Activated B cell treated with CpG ODN at 0.5 μM for 24 hours (primary cell): ENCODE data around the gene CTSC. TPM values are rescaled to one million over a fixed set of nuclear protein-coding genes. Genes with fewer than 3 reads are reported as not detected.

Experiments
- ATAC-seq: fragments of 200-7000 bp; cut with Tn5 transposase; one replicate; pipeline ENCODE4 v1.10.0; 2021; ENCODE audit warnings: low read depth, mild to moderate bottlenecking, moderate library complexity
- CTCF ChIA-PET: fragments of 350-600 bp; sonication (Branson Sonifier 250); formaldehyde crosslinking; loops from one replicate; lab custom pipeline; 2021; ENCODE audit warnings: antibody characterized with exemption; lab: Charles Lee
- POLR2A ChIA-PET: fragments of 350-600 bp; sonication (Branson Sonifier 250); formaldehyde crosslinking; loops from one replicate; lab custom pipeline; 2021; ENCODE audit warnings: antibody characterized with exemption; lab: Charles Lee
- DNase-seq: peaks from one replicate; pipeline ENCODE4 v3.0.0; 2022
- H3K27ac Mint-ChIP-seq: one replicate; pipeline ENCODE4 v1.8.0; 2020; ENCODE audit warnings: mixed read lengths
- H3K27me3 Mint-ChIP-seq: one replicate; pipeline ENCODE4 v1.8.0; 2021; ENCODE audit warnings: mixed read lengths
- H3K36me3 Mint-ChIP-seq: one replicate; pipeline ENCODE4 v1.8.0; 2021; ENCODE audit warnings: low read depth, mixed read lengths
- H3K4me1 Mint-ChIP-seq: one replicate; pipeline ENCODE4 v1.8.0; 2021; ENCODE audit warnings: mixed read lengths
- H3K4me3 Mint-ChIP-seq: one replicate; pipeline ENCODE4 v1.8.0; 2020; ENCODE audit warnings: mild to moderate bottlenecking, mixed read lengths
- H3K9me3 Mint-ChIP-seq: one replicate; pipeline ENCODE4 v1.8.0; 2020; ENCODE audit warnings: mixed read lengths
- CTCF ChIP-seq: fragments of 200-600 bp; IDR thresholded peaks from one replicate; pipeline ENCODE4 v1.8.0; 2022; ENCODE audit warnings: antibody characterized with exemption, mild to moderate bottlenecking
- intact Hi-C: fragments of 100-400 bp; cut with micrococcal nuclease; formaldehyde crosslinking; loops from one replicate; pipeline ENCODE4 v1.15.1; 2024
- total RNA-seq: library from RNA; stranded (reverse); gene quantifications from 2 replicates; pipeline ENCODE4 v1.2.3, GENCODE V29; 2022

Gene CTSC
- total RNA-seq, 1 donor from 2014 or later, result 31.2 TPM

GRCh38 chr11:88335284-88335683 lies 2.3 kb downstream of the CTSC start:
- H3K9me3 Mint-ChIP-seq, result no peaks in the 10 kb centered on the region
- no peak for TF ChIP-seq CTCF
- no peak overlapping the region for H3K27ac Mint-ChIP-seq
- peak overlapping the region; percentile 52 for H3K4me3 Mint-ChIP-seq
- ATAC-seq (no peak), DNase-seq (no peak)
- ChIA-PET CTCF (no interaction called here), POLR2A (no interaction called here)
- no peaks in the 10 kb centered on the region for H3K27me3 Mint-ChIP-seq
- intact Hi-C loops, result loop anchor here (5.0 kb wide), 2 partner anchors 103 to 1887 kb away; partner anchors contain the start of gene CHORDC1
- peaks cover 46% of the 10 kb centered on the region for H3K4me1 Mint-ChIP-seq
- H3K36me3 Mint-ChIP-seq, result peaks cover 44% of the 10 kb centered on the region

- intact Hi-C loops, result no loop called here
- Mint-ChIP-seq H3K36me3 (peaks cover 55% of the 10 kb centered on the region), H3K4me1 (peaks cover 43% of the 10 kb centered on the region), H3K27me3 (no peaks in the 10 kb centered on the region), H3K27ac (no peak overlapping the region), H3K4me3 (no peak overlapping the region), H3K9me3 (no peaks in the 10 kb centered on the region)
- DNase-seq (no peak), ATAC-seq (no peak)
- ChIA-PET POLR2A (no interaction called here), CTCF (no interaction called here)
- no peak for TF ChIP-seq CTCF
These were observed 3.7 kb downstream of the CTSC start for GRCh38 chr11:88333862-88334261.

- H3K27ac Mint-ChIP-seq, result no peak overlapping the region
- DNase-seq, result no peak
- no peak overlapping the region for H3K4me3 Mint-ChIP-seq
- TF ChIP-seq CTCF, result no peak
- peaks cover 45% of the 10 kb centered on the region for H3K4me1 Mint-ChIP-seq
- intact Hi-C loops, result no loop called here
- ATAC-seq, result no peak
- ChIA-PET POLR2A (no interaction called here), CTCF (no interaction called here)
- H3K36me3 Mint-ChIP-seq, result peaks cover 58% of the 10 kb centered on the region
- H3K27me3 Mint-ChIP-seq, result no peaks in the 10 kb centered on the region
- no peaks in the 10 kb centered on the region for H3K9me3 Mint-ChIP-seq
These were observed 4.7 kb downstream of the CTSC start for GRCh38 chr11:88332851-88333250.

GRCh38 chr11:88330826-88331428 lies 6.6 kb downstream of the CTSC start:
- no peak for TF ChIP-seq CTCF
- POLR2A ChIA-PET, result no interaction called here

GRCh38 chr11:88329563-88330250 lies 7.8 kb downstream of the CTSC start:
- intact Hi-C loops, result no loop called here
- TF ChIP-seq CTCF, result no peak
- DNase-seq (no peak), ATAC-seq (no peak)
- Mint-ChIP-seq H3K36me3 (peaks cover 63% of the 10 kb centered on the region), H3K27ac (no peak overlapping the region), H3K9me3 (no peaks in the 10 kb centered on the region), H3K4me1 (peaks cover 44% of the 10 kb centered on the region), H3K4me3 (no peak overlapping the region), H3K27me3 (no peaks in the 10 kb centered on the region)
- ChIA-PET CTCF (no interaction called here), POLR2A (interaction anchor here (2.7 kb wide), 1 partner anchor 8 kb away, joined by 20 read pairs; the partner anchor contains the start of gene CTSC)

More at GRCh38 chr11:88330826-88331428, 6.6 kb downstream of the CTSC start:
- Mint-ChIP-seq H3K36me3 (peaks cover 55% of the 10 kb centered on the region), H3K4me3 (no peak overlapping the region), H3K4me1 (peaks cover 51% of the 10 kb centered on the region), H3K27ac (no peak overlapping the region), H3K9me3 (no peaks in the 10 kb centered on the region), H3K27me3 (no peaks in the 10 kb centered on the region)
- no peak for ATAC-seq
- CTCF ChIA-PET, result no interaction called here
- no peak for DNase-seq
- intact Hi-C loops, result no loop called here
